Karpas-422 (cell line): ENCODE results near the gene SIGLEC11. TPM values are rescaled to one million over a fixed set of nuclear protein-coding genes. Genes with fewer than 3 reads are reported as not detected.

Experiments used
- DNase-seq: peaks from one replicate; pipeline ENCODE4 v3.0.0-alpha.2; 2015
- H2AFZ ChIP-seq: fragments of 200-600 bp; sonication (generic); 2 replicates; pipeline ENCODE4 v1.6.1; 2014; ENCODE audit warnings: antibody characterized with exemption, low read length, mixed read lengths
- H3K27ac ChIP-seq: fragments of 200-600 bp; sonication (generic); 2 replicates; pipeline ENCODE4 v1.5.1; 2014; ENCODE audit warnings: mild to moderate bottlenecking, low read length, moderate library complexity
- H3K27me3 ChIP-seq: fragments of 200-600 bp; sonication (generic); 2 replicates; pipeline ENCODE4 v1.6.1; 2014; ENCODE audit warnings: low read length, mixed read lengths
- H3K36me3 ChIP-seq: fragments of 200-600 bp; sonication (generic); 2 replicates; pipeline ENCODE4 v1.6.1; 2014; ENCODE audit warnings: low read length, mixed read lengths; ENCODE audit not compliant: insufficient read depth
- H3K4me1 ChIP-seq: fragments of 200-600 bp; sonication (generic); 2 replicates; pipeline ENCODE4 v1.6.1; 2014; ENCODE audit warnings: mild to moderate bottlenecking, low read length, mixed read lengths
- H3K4me2 ChIP-seq: fragments of 200-600 bp; sonication (generic); 2 replicates; pipeline ENCODE4 v1.6.1; 2014; ENCODE audit warnings: low read length, low read depth, mild to moderate bottlenecking; ENCODE audit not compliant: poor library complexity, severe bottlenecking
- H3K4me3 ChIP-seq: fragments of 200-600 bp; sonication (generic); 2 replicates; pipeline ENCODE4 v1.5.1; 2014; ENCODE audit warnings: mild to moderate bottlenecking, antibody characterized with exemption, low read length, mixed read lengths
- H3K79me2 ChIP-seq: fragments of 200-600 bp; sonication (generic); 2 replicates; pipeline ENCODE4 v1.6.1; 2014; ENCODE audit warnings: mild to moderate bottlenecking, low read length, mixed read lengths
- H3K9ac ChIP-seq: fragments of 200-600 bp; sonication (generic); 2 replicates; pipeline ENCODE4 v1.6.0; 2014; ENCODE audit warnings: low read length
- H3K9me2 ChIP-seq: fragments of 200-600 bp; sonication (generic), shearing (Covaris generic); replicated peaks from 2 replicates; pipeline ENCODE4 v1.6.0; 2014; ENCODE audit warnings: mild to moderate bottlenecking, low read length, moderate library complexity; ENCODE audit not compliant: insufficient read depth
- H3K9me3 ChIP-seq: fragments of 300-700, 200-600 bp; sonication (generic); 2 replicates; pipeline ENCODE4 v1.6.1; 2014; ENCODE audit warnings: low read length, mixed read lengths
- H4K20me1 ChIP-seq: fragments of 200-600 bp; sonication (generic); 2 replicates; pipeline ENCODE4 v1.6.1; 2014; ENCODE audit warnings: mild to moderate bottlenecking, antibody characterized with exemption, low read length, low read depth; ENCODE audit not compliant: insufficient read depth
- total RNA-seq: library from RNA; depleted of rRNA; stranded (reverse); fragments of >200 nt; shearing (Covaris generic); gene quantifications from 2 replicates; pipeline ENCODE4 v1.2.3, GENCODE V29; 2014; ENCODE audit warnings: low replicate concordance

Gene SIGLEC11
- total RNA-seq, 1 experiment from 2014 or later = not detected

- no peak overlapping the region for H3K4me3 ChIP-seq
- no peaks in the 10 kb centered on the region for H3K9me3 ChIP-seq
- no peaks in the 10 kb centered on the region for H3K27me3 ChIP-seq
- H4K20me1 ChIP-seq = peaks cover 51% of the 10 kb centered on the region; the same call in 1 of the 2 replicates
- no peak overlapping the region for H3K27ac ChIP-seq
- H3K4me1 ChIP-seq = no peaks in the 10 kb centered on the region
- H3K79me2 ChIP-seq = peaks cover 44% of the 10 kb centered on the region
- no peak overlapping the region for H3K9ac ChIP-seq
- no peak overlapping the region for H2AFZ ChIP-seq
- no peaks in the 10 kb centered on the region for H3K9me2 ChIP-seq
- H3K4me2 ChIP-seq = no peak overlapping the region
- no peak for DNase-seq
- H3K36me3 ChIP-seq = peaks cover 55% of the 10 kb centered on the region
These were observed 43.9 kb downstream of the SIGLEC11 start for GRCh38 chr19:49916839-49917733.

GRCh38 chr19:49915271-49915670 is 45.7 kb downstream of the SIGLEC11 start:
- Histone ChIP-seq H3K9me2 (no peaks in the 10 kb centered on the region), H3K9me3 (no peaks in the 10 kb centered on the region), H3K4me1 (no peaks in the 10 kb centered on the region), H3K36me3 (peaks cover 64% of the 10 kb centered on the region), H2AFZ (no peak overlapping the region), H3K9ac (no peak overlapping the region), H3K27me3 (no peaks in the 10 kb centered on the region), H4K20me1 (peaks cover 54% of the 10 kb centered on the region; the same call in 1 of the 2 replicates), H3K27ac (no peak overlapping the region), H3K79me2 (peaks cover 26% of the 10 kb centered on the region), H3K4me3 (no peak overlapping the region), H3K4me2 (no peak overlapping the region)
- no peak for DNase-seq

GRCh38 chr19:49913720-49914119 is 47.3 kb downstream of the SIGLEC11 start:
- Histone ChIP-seq H3K27ac (no peak overlapping the region), H3K36me3 (peaks cover 65% of the 10 kb centered on the region), H3K4me1 (no peaks in the 10 kb centered on the region), H3K4me2 (no peak overlapping the region), H3K27me3 (no peaks in the 10 kb centered on the region), H3K4me3 (no peak overlapping the region), H3K9ac (no peak overlapping the region), H3K9me2 (no peaks in the 10 kb centered on the region), H3K9me3 (no peaks in the 10 kb centered on the region), H3K79me2 (peaks cover 17% of the 10 kb centered on the region), H4K20me1 (peaks cover 62% of the 10 kb centered on the region; the same call in 1 of the 2 replicates), H2AFZ (no peak overlapping the region)
- DNase-seq = no peak

GRCh38 chr19:49912965-49913685 is 47.8 kb downstream of the SIGLEC11 start:
- H3K27me3 ChIP-seq = no peaks in the 10 kb centered on the region
- H3K4me2 ChIP-seq = no peak overlapping the region
- DNase-seq = no peak
- no peak overlapping the region for H2AFZ ChIP-seq
- H3K4me3 ChIP-seq = no peak overlapping the region
- H3K36me3 ChIP-seq = peaks cover 67% of the 10 kb centered on the region
- H3K9ac ChIP-seq = no peak overlapping the region
- H3K9me3 ChIP-seq = no peaks in the 10 kb centered on the region
- H3K79me2 ChIP-seq = peaks cover 13% of the 10 kb centered on the region
- no peak overlapping the region for H3K27ac ChIP-seq
- H4K20me1 ChIP-seq = peaks cover 63% of the 10 kb centered on the region; the same call in 1 of the 2 replicates
- H3K4me1 ChIP-seq = no peaks in the 10 kb centered on the region
- no peaks in the 10 kb centered on the region for H3K9me2 ChIP-seq

- H3K27ac ChIP-seq = no peak overlapping the region
- no peak overlapping the region for H3K4me2 ChIP-seq
- no peak overlapping the region for H2AFZ ChIP-seq
- peaks cover 70% of the 10 kb centered on the region for H4K20me1 ChIP-seq
- peaks cover 64% of the 10 kb centered on the region for H3K36me3 ChIP-seq
- DNase-seq = no peak
- no peaks in the 10 kb centered on the region for H3K9me3 ChIP-seq
- no peaks in the 10 kb centered on the region for H3K9me2 ChIP-seq
- no peaks in the 10 kb centered on the region for H3K27me3 ChIP-seq
- no peak overlapping the region for H3K4me3 ChIP-seq
- peaks cover 3% of the 10 kb centered on the region; the same call in 1 of the 2 replicates for H3K4me1 ChIP-seq
- H3K79me2 ChIP-seq = peaks cover 6% of the 10 kb centered on the region
- H3K9ac ChIP-seq = no peak overlapping the region
These were observed 49.4 kb downstream of the SIGLEC11 start for GRCh38 chr19:49911381-49912145.

- H3K36me3 ChIP-seq = peaks cover 54% of the 10 kb centered on the region
- H4K20me1 ChIP-seq = peaks cover 62% of the 10 kb centered on the region
- no peak for DNase-seq
- no peak overlapping the region for H3K4me3 ChIP-seq
- H3K4me2 ChIP-seq = no peak overlapping the region
- H3K4me1 ChIP-seq = peaks cover 3% of the 10 kb centered on the region; the same call in 1 of the 2 replicates
- H3K27ac ChIP-seq = no peak overlapping the region
- H3K9me3 ChIP-seq = no peaks in the 10 kb centered on the region
- no peak overlapping the region for H3K9ac ChIP-seq
- no peaks in the 10 kb centered on the region for H3K9me2 ChIP-seq
- peaks cover 3% of the 10 kb centered on the region for H3K79me2 ChIP-seq
- H3K27me3 ChIP-seq = no peaks in the 10 kb centered on the region
- H2AFZ ChIP-seq = no peak overlapping the region
These were observed 50.8 kb downstream of the SIGLEC11 start for GRCh38 chr19:49910179-49910578.

- no peaks in the 10 kb centered on the region for H3K9me3 ChIP-seq
- no peak overlapping the region for H3K4me3 ChIP-seq
- no peaks in the 10 kb centered on the region for H3K9me2 ChIP-seq
- H3K27ac ChIP-seq = no peak overlapping the region
- no peak overlapping the region for H3K9ac ChIP-seq
- H3K36me3 ChIP-seq = peaks cover 43% of the 10 kb centered on the region
- no peaks in the 10 kb centered on the region for H3K79me2 ChIP-seq
- H3K27me3 ChIP-seq = no peaks in the 10 kb centered on the region
- no peak overlapping the region for H2AFZ ChIP-seq
- peaks cover 3% of the 10 kb centered on the region; the same call in 1 of the 2 replicates for H3K4me1 ChIP-seq
- DNase-seq = no peak
- no peak overlapping the region for H3K4me2 ChIP-seq
- H4K20me1 ChIP-seq = peaks cover 51% of the 10 kb centered on the region
These were observed 52.2 kb downstream of the SIGLEC11 start for GRCh38 chr19:49908480-49909420.
